H9 (cell line): ENCODE data around the gene OR11G2. TPM values are rescaled to one million over a fixed set of nuclear protein-coding genes. Genes with fewer than 3 reads are reported as not detected.

Source experiments
- DNase-seq: peaks from one replicate; pipeline ENCODE4 v3.0.0-alpha.2; 2017
- H2AFZ ChIP-seq: one replicate; pipeline ENCODE4 v1.6.1; 2013; ENCODE audit warnings: mild to moderate bottlenecking, low read length, control low read depth, moderate library complexity
- H2AK5ac ChIP-seq: 2 replicates; pipeline ENCODE4 v1.6.1; 2013; ENCODE audit warnings: low read length, control low read depth, mixed read lengths; ENCODE audit not compliant: insufficient read length
- H2BK120ac ChIP-seq: one replicate; pipeline ENCODE4 v1.6.1; 2013; ENCODE audit warnings: low read depth, mild to moderate bottlenecking, low read length, control low read depth, inconsistent platforms; ENCODE audit not compliant: poor library complexity, severe bottlenecking
- H2BK12ac ChIP-seq: 2 replicates; pipeline ENCODE4 v1.6.1; 2013; ENCODE audit warnings: low read length, control low read depth, mixed read lengths, low read depth; ENCODE audit not compliant: insufficient read length
- H2BK15ac ChIP-seq: 2 replicates; pipeline ENCODE4 v1.6.1; 2013; ENCODE audit warnings: low read depth, low read length, control low read depth
- H2BK20ac ChIP-seq: one replicate; pipeline ENCODE4 v1.6.1; 2013; ENCODE audit warnings: low read depth, mild to moderate bottlenecking, low read length, control low read depth, inconsistent platforms; ENCODE audit not compliant: poor library complexity, severe bottlenecking
- H2BK5ac ChIP-seq: 2 replicates; pipeline ENCODE4 v1.6.1; 2013; ENCODE audit warnings: low read length, control low read depth, mixed read lengths; ENCODE audit not compliant: insufficient read length
- H3K14ac ChIP-seq: 2 replicates; pipeline ENCODE4 v1.6.1; 2013; ENCODE audit warnings: low read length, control low read depth; ENCODE audit not compliant: insufficient read depth
- H3K18ac ChIP-seq: 2 replicates; pipeline ENCODE4 v1.6.1; 2013; ENCODE audit warnings: low read depth, mild to moderate bottlenecking, mixed read lengths, low read length, control low read depth; ENCODE audit not compliant: insufficient read length
- H3K23ac ChIP-seq: 2 replicates; pipeline ENCODE4 v1.6.1; 2013; ENCODE audit warnings: low read length, control low read depth, mixed read lengths, low read depth; ENCODE audit not compliant: insufficient read length
- H3K23me2 ChIP-seq: 2 replicates; pipeline ENCODE4 v1.6.1; 2013; ENCODE audit warnings: low read depth, mild to moderate bottlenecking, mixed read lengths, low read length, control low read depth; ENCODE audit not compliant: insufficient read length, poor library complexity, severe bottlenecking
- H3K27ac ChIP-seq: 2 replicates; pipeline ENCODE4 v1.5.1; 2013; ENCODE audit warnings: low read length, control low read depth, mixed read lengths, low read depth; ENCODE audit not compliant: insufficient read length
- H3K27me3 ChIP-seq: 2 replicates; pipeline ENCODE4 v1.6.1; 2013; ENCODE audit warnings: low read length, control low read depth, inconsistent platforms; ENCODE audit not compliant: insufficient read depth
- H3K4ac ChIP-seq: 2 replicates; pipeline ENCODE4 v1.6.1; 2013; ENCODE audit warnings: low read depth, mild to moderate bottlenecking, control low read depth, inconsistent platforms, low read length, moderate library complexity
- H3K4me1 ChIP-seq: 2 replicates; pipeline ENCODE4 v1.6.1; 2013; ENCODE audit warnings: low read length, control low read depth, inconsistent platforms; ENCODE audit not compliant: insufficient read depth
- H3K4me2 ChIP-seq: 2 replicates; pipeline ENCODE4 v1.6.1; 2013; ENCODE audit warnings: low read length, control low read depth, mixed read lengths; ENCODE audit not compliant: insufficient read length, insufficient read depth
- H3K56ac ChIP-seq: 2 replicates; pipeline ENCODE4 v1.6.1; 2013; ENCODE audit warnings: low read depth, mild to moderate bottlenecking, mixed read lengths, low read length, control low read depth; ENCODE audit not compliant: insufficient read length
- H3K79me1 ChIP-seq: 2 replicates; pipeline ENCODE4 v1.6.1; 2013; ENCODE audit warnings: low read depth, mild to moderate bottlenecking, moderate library complexity, low read length, control low read depth, inconsistent platforms; ENCODE audit not compliant: insufficient read depth, poor library complexity, severe bottlenecking
- H3K79me2 ChIP-seq: 2 replicates; pipeline ENCODE4 v1.6.1; 2013; ENCODE audit warnings: low read length, control low read depth, inconsistent platforms; ENCODE audit not compliant: insufficient read depth
- H3K9ac ChIP-seq: 2 replicates; pipeline ENCODE4 v1.6.1; 2013; ENCODE audit warnings: low read length, control low read depth, mixed read lengths; ENCODE audit not compliant: insufficient read length; ENCODE audit errors: extremely low read depth
- H3K9me3 ChIP-seq: one replicate; pipeline ENCODE4 v1.6.1; 2013; ENCODE audit warnings: low read depth, low read length, inconsistent platforms; ENCODE audit not compliant: control insufficient read depth
- H3T11ph ChIP-seq: one replicate; pipeline ENCODE4 v1.6.1; 2013; ENCODE audit warnings: mild to moderate bottlenecking, low read length, control low read depth, inconsistent platforms
- H4K20me1 ChIP-seq: one replicate; pipeline ENCODE4 v1.6.1; 2013; ENCODE audit not compliant: control insufficient read depth, insufficient read length, insufficient read depth
- H4K5ac ChIP-seq: 2 replicates; pipeline ENCODE4 v1.6.1; 2013; ENCODE audit warnings: low read depth, mild to moderate bottlenecking, mixed read lengths, low read length, control low read depth; ENCODE audit not compliant: insufficient read length
- H4K8ac ChIP-seq: replicated peaks from 2 replicates; pipeline ENCODE4 v1.6.1; 2013; ENCODE audit warnings: low read length, control low read depth, mixed read lengths, low read depth; ENCODE audit not compliant: insufficient read length
- H4K91ac ChIP-seq: 2 replicates; pipeline ENCODE4 v1.6.1; 2013; ENCODE audit warnings: low read depth, mild to moderate bottlenecking, moderate library complexity, mixed read lengths, low read length, control low read depth; ENCODE audit not compliant: insufficient read length
- H3K27ac Mint-ChIP-seq, 3 experiments: 2 replicates in 2 of 3; 3 replicates in 1 of 3; pipeline ENCODE4 v1.8.0; 2020 to 2021; ENCODE audit warnings: mixed read lengths in 3 of 3, mild to moderate bottlenecking in 1 of 3, moderate library complexity in 1 of 3
- H3K27me3 Mint-ChIP-seq: 2 replicates; pipeline ENCODE4 v1.8.0; 2021; ENCODE audit warnings: low read depth, mild to moderate bottlenecking, moderate library complexity, mixed read lengths
- H3K36me3 Mint-ChIP-seq, 3 experiments: 2 replicates in 2 of 3; 3 replicates in 1 of 3; pipeline ENCODE4 v1.8.0; 2020 to 2021; ENCODE audit warnings: low read depth in 3 of 3, mixed read lengths in 3 of 3; ENCODE audit not compliant: insufficient read depth in 1 of 3
- H3K4me1 Mint-ChIP-seq, 2 experiments: 2 replicates each; pipeline ENCODE4 v1.8.0; 2020; ENCODE audit warnings: mixed read lengths in 2 of 2
- H3K4me3 Mint-ChIP-seq, 2 experiments: 2 replicates in 1 of 2; 3 replicates in 1 of 2; pipeline ENCODE4 v1.8.0; 2020 to 2021; ENCODE audit warnings: mild to moderate bottlenecking in 2 of 2, mixed read lengths in 2 of 2, moderate library complexity in 1 of 2
- H3K9me3 Mint-ChIP-seq, 2 experiments: 2 replicates in 1 of 2; 3 replicates in 1 of 2; pipeline ENCODE4 v1.8.0; 2020; ENCODE audit warnings: mild to moderate bottlenecking in 2 of 2, mixed read lengths in 2 of 2, moderate library complexity in 1 of 2
- WGBS: extraction: QIAGEN DNeasy Blood & Tissue Kit; methylation state at CpG from one replicate; pipeline ENCODE4 v1.1.7; 2013; ENCODE audit warnings: missing lambda C conversion rate, low lambda C conversion rate, mixed read lengths; ENCODE audit not compliant: insufficient read length; ENCODE audit errors: extremely low coverage; 5-methylcytosine and 5-hydroxymethylcytosine counted together
- total RNA-seq: library from RNA; stranded (reverse); gene quantifications from 2 replicates; pipeline ENCODE4 v1.2.1, GENCODE V29; 2021
- TF ChIP-seq, protein P1 (sequence below): fragments of 200-600 bp; sonication (generic); conservative IDR thresholded peaks from 3 replicates; pipeline ENCODE4 v1.8.0; 2021; ENCODE audit warnings: antibody characterized with exemption, mild to moderate bottlenecking

The OR11G2 gene
- total RNA-seq, 1 experiment from 2014 or later, result not detected

DNA sequence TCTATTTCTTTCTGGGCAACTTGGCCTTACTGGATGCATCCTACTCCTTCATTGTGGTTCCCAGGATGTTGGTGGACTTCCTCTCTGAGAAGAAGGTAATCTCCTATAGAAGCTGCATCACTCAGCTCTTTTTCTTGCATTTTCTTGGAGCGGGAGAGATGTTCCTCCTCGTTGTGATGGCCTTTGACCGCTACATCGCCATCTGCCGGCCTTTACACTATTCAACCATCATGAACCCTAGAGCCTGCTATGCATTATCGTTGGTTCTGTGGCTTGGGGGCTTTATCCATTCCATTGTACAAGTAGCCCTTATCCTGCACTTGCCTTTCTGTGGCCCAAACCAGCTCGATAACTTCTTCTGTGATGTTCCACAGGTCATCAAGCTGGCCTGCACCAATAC is 46.8 kb upstream of the OR11G2 start:
- Histone ChIP-seq H2BK12ac (no peak overlapping the region), H3T11ph (no peak overlapping the region), H3K27me3 (no peaks in the 10 kb centered on the region), H3K4me2 (no peak overlapping the region), H2AK5ac (no peak overlapping the region), H3K14ac (no peak overlapping the region), H2BK5ac (no peak overlapping the region), H3K79me1 (no peaks in the 10 kb centered on the region), H3K4me1 (no peaks in the 10 kb centered on the region), H4K5ac (no peak overlapping the region), H3K9me3 (peaks cover 55% of the 10 kb centered on the region), H2BK120ac (no peak overlapping the region), H3K4ac (no peak overlapping the region), H4K8ac (no peak overlapping the region), H2BK20ac (no peak overlapping the region), H4K20me1 (no peaks in the 10 kb centered on the region), H3K9ac (no peak overlapping the region), H2BK15ac (no peak overlapping the region), H2AFZ (no peak overlapping the region), H3K27ac (no peak overlapping the region), H3K23ac (no peak overlapping the region), H3K23me2 (no peaks in the 10 kb centered on the region), H4K91ac (no peak overlapping the region), H3K56ac (no peak overlapping the region), H3K79me2 (no peaks in the 10 kb centered on the region), H3K18ac (no peak overlapping the region)
- H3K27ac Mint-ChIP-seq, result no peak overlapping the region
- H3K36me3 Mint-ChIP-seq, result peaks cover 0 to 12% (median 2%) of the 10 kb centered on the region in 3 experiments; a peak in 2 of 7 replicates
- DNase-seq, result no peak
- H3K4me1 Mint-ChIP-seq, result no peaks in the 10 kb centered on the region
- TF ChIP-seq, protein P1, sequence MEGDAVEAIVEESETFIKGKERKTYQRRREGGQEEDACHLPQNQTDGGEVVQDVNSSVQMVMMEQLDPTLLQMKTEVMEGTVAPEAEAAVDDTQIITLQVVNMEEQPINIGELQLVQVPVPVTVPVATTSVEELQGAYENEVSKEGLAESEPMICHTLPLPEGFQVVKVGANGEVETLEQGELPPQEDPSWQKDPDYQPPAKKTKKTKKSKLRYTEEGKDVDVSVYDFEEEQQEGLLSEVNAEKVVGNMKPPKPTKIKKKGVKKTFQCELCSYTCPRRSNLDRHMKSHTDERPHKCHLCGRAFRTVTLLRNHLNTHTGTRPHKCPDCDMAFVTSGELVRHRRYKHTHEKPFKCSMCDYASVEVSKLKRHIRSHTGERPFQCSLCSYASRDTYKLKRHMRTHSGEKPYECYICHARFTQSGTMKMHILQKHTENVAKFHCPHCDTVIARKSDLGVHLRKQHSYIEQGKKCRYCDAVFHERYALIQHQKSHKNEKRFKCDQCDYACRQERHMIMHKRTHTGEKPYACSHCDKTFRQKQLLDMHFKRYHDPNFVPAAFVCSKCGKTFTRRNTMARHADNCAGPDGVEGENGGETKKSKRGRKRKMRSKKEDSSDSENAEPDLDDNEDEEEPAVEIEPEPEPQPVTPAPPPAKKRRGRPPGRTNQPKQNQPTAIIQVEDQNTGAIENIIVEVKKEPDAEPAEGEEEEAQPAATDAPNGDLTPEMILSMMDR, result no peak
- H3K4me3 Mint-ChIP-seq, result no peak overlapping the region
- H3K9me3 Mint-ChIP-seq, result peaks cover 76 to 79% of the 10 kb centered on the region in 2 experiments
- WGBS, result no CpG with 5 or more reads among the region's 7 CpGs
- H3K27me3 Mint-ChIP-seq, result no peaks in the 10 kb centered on the region
